Dedifferentiated amniotic fluid mesenchymal stem cell (primary cell): ENCODE measurements around the gene TLN1.

ENCODE experiments used
- DNase-seq: peaks from one replicate; pipeline ENCODE4 v3.0.0-alpha.2; 2016; ENCODE audit errors: extremely low spot score

Gene TLN1

DNA sequence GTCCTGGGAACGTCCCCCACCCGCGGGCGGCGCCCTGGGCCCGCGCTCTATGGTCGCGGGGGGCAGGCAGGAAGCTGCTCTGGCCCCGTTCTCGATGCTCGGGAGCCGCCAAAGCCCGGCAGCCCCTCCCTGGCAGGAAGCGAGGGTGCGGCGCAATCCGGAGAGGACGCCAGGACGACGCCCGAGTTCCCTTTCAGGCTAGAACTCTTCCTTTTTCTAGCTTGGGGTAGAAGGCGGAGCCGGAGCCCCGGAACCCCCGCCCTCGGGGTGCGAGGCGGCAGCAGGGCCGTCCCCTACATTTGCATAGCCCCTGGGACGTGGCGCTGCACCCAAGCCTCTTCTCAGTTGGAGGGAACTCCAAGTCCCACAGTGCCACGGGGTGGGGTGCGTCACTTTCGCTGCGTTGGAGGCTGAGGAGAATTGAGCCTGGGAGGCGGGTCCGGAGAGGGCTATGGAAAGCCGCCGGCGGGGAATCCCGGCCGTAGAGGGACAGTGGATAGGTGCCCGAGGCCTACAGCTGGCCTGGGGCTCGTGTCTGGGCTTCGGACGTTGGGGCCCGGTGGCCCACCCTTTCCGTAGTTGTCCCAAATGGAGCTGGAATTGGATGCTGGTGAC lies at the start of gene TLN1, which contains the start of gene CREB3:
Gene TLN1, minus strand, starts transcription at position 11 of the 615 bp plus-strand sequence. CDS start 6,501 bp downstream, outside the sequence.
Gene CREB3, plus strand, starts transcription at position 482 of the 615 bp plus-strand sequence. Its CDS starts 107 bp downstream, at position 589.
- DNase-seq: peak; percentile 99

- no peak for DNase-seq
Observed at GRCh38 chr9:35781066-35781465, 49.1 kb upstream of the TLN1 start.

DNA sequence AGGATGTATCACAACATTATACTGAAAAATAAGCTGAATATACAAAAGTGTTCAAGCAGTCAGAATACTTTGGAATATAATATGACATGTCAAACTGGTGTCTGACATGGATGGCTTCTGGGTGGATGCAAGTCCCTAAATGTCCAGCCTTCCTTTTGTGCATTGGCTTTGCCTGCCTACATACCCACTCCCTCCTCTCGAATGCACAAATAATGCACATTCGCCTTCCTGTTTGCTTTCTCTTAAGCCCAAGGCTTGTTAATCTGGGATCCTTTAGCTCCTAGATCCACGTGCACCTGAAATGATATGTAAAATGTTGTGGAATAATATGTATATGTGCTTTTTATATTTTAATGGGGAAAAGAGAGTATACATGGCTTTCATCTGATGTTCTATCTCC lies 46.5 kb upstream of the TLN1 start:
- no peak for DNase-seq

GRCh38 chr9:35776018-35776417 lies 44.0 kb upstream of the TLN1 start:
- no peak for DNase-seq

- DNase-seq: no peak
Observed at GRCh38 chr9:35774907-35775635, 43.1 kb upstream of the TLN1 start.

GRCh38 chr9:35771943-35772342 lies 39.9 kb upstream of the TLN1 start:
- no peak for DNase-seq

- no peak for DNase-seq
Observed at GRCh38 chr9:35771534-35771933, 39.5 kb upstream of the TLN1 start.

DNA sequence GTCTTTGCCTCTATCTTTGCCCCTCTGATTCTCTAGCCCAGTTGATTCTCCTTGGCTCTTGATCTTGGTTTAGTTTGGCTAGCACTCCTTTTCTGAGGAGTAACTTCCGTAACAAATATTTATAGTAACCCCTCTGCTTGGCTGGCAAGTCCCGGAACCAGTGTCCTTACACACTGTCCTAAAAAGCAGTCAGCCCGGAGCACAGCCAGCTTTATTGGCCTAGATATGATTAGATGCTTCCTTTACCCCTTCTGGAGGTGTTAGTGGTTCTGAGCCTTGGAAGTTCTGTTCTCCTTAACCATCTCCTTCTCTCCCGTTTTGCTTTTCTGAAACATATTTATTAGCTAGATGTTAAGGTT lies 39.1 kb upstream of the TLN1 start:
- DNase-seq: no peak

- no peak for DNase-seq
Observed at GRCh38 chr9:35769763-35770162, 37.8 kb upstream of the TLN1 start.

GRCh38 chr9:35767458-35767857 lies 35.5 kb upstream of the TLN1 start:
- no peak for DNase-seq

DNA sequence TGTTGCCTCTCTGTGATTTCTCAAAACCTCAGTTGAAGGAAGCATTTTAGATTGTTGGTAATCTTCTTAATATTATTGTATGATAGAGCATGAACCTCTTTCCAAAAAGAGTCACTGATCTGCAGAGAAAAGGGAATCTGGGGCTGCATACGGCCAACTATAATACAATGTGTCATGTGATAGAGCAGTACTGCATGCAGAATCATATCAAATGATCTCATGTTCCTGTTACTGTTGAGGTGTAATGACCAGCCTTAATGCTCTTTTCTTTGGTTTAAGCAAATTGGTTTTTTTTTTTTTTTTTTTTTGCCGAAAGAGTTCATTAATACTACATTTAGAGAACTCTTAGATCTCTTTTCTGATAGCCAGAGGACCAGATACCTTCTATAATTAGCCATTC lies 35.0 kb upstream of the TLN1 start:
- no peak for DNase-seq

GRCh38 chr9:35763803-35764202 lies 31.8 kb upstream of the TLN1 start:
- no peak for DNase-seq

DNA sequence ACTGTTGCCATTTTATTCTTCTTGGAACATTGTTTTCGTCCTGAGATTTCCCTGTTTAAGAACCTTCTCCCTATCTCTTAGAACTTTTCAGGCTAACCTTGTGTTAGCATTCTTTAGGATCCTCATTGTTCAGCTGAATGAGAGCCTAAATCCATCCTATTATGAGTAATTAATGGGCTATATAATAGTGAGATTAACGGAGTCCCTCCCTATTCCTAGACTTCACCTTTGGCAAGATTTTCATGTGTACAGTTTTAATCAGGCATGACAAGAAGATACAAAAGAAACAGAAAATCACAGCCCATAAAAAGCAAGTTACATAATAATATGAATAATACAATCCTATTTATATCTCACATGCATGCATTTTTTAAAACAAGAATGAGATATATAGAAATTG lies 31.2 kb upstream of the TLN1 start:
- no peak for DNase-seq

DNA sequence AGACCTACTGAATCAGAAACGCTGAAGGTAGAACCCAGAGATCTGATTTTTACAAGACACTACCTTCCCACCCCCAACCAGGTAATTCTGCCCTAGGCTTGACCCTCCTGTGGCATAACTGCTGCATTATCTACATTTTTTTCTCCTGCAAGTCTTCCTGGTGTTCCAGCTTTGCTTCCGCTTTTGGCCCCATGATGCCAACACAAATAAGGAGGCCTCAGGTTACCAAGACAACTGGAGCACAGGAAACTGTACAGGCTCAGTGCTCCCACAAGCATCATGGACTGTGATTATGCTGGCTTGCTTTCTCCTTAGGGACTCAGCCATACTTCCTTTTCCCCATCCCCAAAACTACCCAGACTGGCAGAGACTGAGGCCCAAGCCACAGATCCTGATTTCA lies 28.7 kb upstream of the TLN1 start:
- DNase-seq: no peak

- no peak for DNase-seq
Observed at GRCh38 chr9:35759795-35760194, 27.8 kb upstream of the TLN1 start.

DNA sequence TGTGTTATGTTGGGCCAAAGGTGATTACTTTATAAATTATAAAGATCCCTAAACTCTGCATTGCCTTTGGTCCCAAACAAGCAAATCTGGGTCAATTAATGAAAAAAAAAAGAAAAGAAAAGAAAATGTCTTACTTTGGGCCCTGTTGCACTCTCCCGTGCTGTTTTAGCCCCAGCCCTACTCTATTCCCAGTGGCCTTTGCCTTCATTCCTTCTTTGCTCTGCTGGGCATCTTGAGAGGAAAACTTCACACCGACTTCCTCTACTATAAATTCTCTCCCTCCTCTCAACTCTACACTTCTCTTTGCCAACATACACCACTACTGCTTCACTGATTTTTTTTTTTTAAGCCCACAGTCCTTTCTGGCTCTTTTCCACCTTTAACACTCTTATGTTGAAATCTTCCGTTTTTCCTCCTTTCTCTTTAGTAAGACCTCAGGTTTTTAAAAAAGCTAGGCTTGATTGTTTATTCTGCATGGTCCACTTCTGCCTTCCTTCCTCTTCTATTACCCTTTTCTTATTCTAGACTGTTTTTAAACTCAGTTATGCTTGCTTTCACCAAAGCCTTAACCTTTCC lies 26.6 kb upstream of the TLN1 start:
- no peak for DNase-seq

- no peak for DNase-seq
Observed at GRCh38 chr9:35757892-35758275, 25.9 kb upstream of the TLN1 start.

GRCh38 chr9:35757226-35757891 lies 25.4 kb upstream of the TLN1 start:
- no peak for DNase-seq

DNA sequence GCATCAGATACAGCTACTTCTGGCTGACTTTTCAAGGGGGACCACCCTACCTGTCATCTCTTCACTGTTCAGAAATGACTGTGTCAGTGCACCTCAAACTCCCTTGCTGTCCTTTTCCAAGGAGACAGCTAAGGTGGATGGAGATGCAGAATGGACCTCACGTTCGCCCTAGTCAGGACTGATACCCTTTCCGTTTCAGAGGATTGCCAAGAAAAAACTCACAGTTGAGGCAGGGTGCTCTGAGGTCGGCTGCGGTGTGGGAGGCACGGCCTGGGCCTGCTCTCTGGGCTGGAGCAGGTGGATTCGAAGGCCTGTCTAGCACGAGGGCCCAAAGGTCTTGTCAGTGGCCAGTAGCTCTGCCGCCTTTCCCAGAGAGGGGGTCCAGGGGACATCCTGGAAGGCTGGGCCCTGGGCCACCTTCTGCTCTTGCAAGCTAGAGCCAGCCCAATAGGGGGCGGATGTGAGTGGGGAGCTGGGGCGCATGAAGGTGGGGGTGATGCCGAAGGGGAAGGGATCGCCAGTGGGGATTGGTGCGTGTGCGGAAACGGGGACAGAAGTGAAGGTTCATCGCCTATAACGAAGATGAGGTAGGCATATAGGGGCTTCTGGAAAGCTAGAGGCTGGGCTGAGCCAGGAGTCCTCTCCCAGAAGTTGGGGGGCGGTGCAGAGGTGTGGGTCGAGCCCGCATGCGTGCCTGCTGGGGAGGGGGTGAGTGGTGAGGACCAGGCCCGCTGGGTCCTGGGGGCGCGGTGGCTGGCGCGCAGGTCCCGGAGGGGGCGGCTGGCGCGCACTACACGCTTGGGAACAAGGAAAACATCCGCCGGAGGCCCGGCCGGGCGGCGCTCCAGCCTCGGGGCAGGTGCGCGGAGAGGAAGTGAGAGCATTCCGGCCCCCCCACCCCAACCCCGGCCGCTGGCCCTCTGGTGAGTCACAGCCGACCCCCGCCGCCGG lies 24.6 kb upstream of the TLN1 start:
- DNase-seq: no peak

GRCh38 chr9:35755071-35755470 lies 23.1 kb upstream of the TLN1 start:
- no peak for DNase-seq

DNA sequence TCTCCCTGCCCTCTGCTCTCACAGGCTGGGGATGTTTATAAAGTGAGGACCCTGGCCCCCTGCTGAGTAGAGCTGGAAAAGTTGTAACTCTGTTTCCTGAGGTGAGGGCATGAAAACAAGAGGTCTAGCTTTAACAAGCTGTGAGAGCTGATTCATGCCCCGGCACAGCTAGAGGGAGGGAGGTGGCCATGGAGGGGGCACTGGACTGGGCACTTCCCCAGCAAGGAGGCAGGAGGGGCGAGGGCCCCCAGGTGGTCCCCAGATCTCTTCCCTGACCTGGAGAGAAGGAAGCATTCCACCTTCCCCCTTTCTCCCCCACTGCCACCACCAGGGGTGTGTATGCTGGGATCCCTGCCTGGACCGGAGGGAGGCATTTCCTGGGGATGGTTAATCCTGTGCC lies 22.3 kb upstream of the TLN1 start, which contains the start of gene MSMP:
Gene MSMP, minus strand, starts transcription at position 13 of the 400 bp plus-strand sequence. CDS start 147 bp downstream, outside the sequence.
- no peak for DNase-seq
